Stimulated activated CD8-positive, alpha-beta memory T cell treated with anti-CD3 and anti-CD28 coated beads, Interleukin-7, amount 100 ng/mL, for 4 hours (primary cell): Measurements from ENCODE around the gene WWOX.

Experiments used
- DNase-seq, 2 donors: peaks; one replicate each; pipeline ENCODE4 v3.0.0-alpha.2; 2020; ENCODE audit warnings: low read depth in 2 of 2

WWOX gene

GRCh38 chr16:78194948-78195347, 95.5 kb downstream of the WWOX start:
- no peak for DNase-seq

- DNase-seq = no peak
Measured at GRCh38 chr16:78195797-78196196, 96.3 kb downstream of the WWOX start.

- DNase-seq = no peak
Measured at GRCh38 chr16:78196502-78196901, 97.0 kb downstream of the WWOX start.

DNA sequence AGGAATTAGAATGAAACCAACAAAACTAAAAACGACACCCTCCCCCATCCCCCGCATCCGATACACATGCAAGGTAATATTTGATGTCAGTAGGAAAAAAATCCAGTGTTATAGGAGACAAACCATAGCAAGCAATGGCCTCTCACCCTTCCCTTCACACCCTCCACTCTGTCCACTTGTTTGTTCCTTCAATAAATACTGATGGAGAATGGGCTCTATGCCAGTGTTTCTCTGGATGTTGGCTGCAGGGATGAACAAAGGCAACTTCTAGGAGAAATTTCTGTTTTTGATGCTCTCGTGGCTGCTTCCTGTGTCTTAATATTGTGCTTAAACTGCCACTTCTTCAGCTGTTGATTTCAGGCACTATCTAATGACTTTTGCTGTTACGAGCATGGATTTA, 98.8 kb downstream of the WWOX start:
- no peak for DNase-seq

- no peak for DNase-seq
Measured at GRCh38 chr16:78199325-78200022, 100.0 kb downstream of the WWOX start.

- no peak for DNase-seq
Measured at GRCh38 chr16:78200023-78200389, 100.6 kb downstream of the WWOX start.

DNA sequence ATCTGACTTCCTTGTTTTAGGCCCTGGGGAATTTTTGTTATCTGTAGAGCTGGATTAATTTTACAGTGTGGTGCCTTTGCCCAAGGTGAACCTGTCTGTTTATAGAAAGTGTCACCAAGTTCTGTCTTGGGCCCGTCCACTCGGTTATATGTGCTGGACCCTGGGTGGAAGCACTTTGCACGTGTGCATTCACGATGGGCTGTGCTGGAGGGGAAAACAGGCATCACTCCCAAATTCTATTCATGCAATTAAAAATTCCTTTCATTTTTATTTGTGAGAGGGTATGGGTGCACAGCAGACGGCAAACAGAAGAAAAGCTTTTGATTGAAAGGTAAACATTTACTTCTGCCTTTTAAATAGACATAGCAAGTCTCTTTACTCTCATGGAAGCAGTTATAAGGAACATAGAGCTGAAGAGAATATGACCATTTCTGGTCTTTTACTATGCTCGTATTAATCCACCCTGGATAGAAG, 101.2 kb downstream of the WWOX start:
- no peak for DNase-seq

DNA sequence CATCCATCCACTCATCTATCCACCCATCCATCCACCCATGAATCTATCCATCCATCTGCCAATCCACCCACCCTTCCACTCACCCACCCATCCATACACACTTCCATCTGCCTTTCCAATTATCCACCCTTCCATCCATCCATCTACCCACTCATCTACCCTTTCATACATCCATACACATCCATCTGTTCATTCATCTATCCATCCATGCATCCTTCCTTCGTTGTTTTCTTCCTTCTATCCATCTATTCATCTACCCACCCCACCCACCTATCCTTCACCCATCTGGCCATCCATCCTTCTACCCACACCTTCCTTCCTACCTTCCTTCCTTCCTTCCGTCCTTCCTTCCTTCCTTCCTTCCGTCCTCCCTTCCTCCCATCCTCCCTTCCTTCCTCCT, 106.1 kb downstream of the WWOX start:
- no peak for DNase-seq

DNA sequence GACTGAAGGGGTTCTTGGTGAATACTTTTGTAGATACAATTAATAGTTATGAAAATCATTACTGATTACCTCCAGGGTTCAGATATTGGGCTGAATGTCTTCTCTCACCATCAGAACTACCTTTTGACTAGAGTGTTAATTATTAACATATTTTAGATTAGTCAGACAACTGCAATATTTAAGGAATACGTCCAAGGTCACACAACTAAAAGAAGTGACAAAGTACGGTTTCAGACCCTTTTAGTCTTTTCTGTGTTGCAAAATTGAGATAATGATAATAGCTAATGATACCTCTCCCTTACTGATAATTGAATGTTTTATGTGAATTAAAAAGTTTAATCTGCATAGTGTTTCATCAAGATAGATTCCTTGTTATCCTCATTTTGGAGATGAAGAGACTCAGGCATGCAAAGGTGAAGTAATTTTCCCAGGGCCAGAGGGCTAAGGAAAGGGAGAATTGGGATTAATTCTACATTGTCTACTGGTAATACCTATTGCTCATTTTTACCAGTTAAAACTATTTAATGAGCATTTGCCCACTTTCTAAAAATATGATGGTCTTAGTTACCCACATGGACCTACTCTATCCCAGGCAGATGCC, 107.3 kb downstream of the WWOX start:
- no peak for DNase-seq

- DNase-seq = no peak
Measured at GRCh38 chr16:78209951-78210661, 110.7 kb downstream of the WWOX start.

DNA sequence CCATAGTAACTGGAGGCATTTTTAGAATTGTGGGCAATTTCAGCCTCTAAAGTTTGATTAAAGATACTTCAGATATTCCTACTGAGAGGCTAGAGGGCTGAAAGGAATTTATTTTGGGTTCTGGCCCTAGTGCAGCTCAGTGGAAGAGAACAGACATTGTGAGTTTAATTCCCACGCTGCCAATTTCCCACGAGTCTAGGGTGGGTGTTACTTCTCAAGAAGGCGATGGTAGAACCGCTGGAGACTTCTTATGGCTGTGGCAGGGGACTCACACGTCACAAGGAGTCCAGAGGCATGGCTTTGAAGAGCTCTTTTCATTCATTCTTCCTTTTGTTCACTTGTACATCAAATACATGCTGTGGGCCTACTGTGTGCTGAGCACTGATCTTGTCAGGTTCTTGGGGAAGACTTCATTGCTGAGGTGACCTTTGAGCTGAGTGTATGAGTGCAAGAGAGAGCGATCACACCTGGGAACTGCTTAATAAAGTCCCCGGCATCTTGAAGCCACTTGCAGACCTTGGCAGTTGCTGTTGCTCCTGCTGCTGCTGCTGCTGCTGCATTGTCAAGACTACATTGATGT, 111.7 kb downstream of the WWOX start:
- no peak for DNase-seq

DNA sequence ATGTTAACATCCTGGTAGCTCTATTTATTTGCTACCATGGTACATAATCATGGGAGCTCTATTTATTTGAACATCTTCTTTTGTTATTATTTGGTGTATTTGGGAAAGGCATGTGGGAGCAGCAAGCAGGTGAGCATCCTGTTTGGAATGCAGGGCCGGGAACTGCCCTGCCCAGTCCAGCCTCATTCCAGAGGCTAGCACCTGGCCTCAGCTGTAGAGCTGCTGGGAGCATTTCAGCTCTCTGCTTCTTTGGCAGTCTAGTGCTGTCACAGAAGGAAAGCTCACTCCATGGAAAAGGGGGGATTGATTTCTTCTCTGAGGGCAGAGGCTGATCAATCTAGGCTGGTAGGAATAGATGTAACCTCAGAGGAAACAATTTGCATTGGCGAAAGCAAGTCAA, 112.5 kb downstream of the WWOX start:
- no peak for DNase-seq

DNA sequence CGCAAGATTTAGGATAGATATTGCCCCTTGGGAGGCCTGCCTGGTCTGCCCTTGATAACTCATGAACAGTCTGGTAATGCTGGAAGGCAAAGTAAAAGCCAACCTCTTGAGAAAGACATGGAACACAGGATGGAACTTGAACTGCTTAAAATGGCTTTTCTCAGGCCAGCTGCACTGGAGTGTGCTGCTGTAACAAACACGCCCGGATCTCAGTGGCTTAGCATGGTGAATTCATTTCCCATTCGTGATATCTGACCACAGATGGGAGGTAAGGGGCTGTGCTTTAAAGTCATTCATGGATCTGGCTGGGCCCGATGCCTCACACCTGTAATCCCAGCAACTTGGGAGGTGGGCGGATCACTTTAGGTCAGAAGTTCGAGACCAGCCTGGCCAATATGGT, 113.2 kb downstream of the WWOX start:
- DNase-seq = no peak

GRCh38 chr16:78213751-78214150, 114.3 kb downstream of the WWOX start:
- DNase-seq = no peak

GRCh38 chr16:78215222-78215621, 115.8 kb downstream of the WWOX start:
- DNase-seq = no peak

DNA sequence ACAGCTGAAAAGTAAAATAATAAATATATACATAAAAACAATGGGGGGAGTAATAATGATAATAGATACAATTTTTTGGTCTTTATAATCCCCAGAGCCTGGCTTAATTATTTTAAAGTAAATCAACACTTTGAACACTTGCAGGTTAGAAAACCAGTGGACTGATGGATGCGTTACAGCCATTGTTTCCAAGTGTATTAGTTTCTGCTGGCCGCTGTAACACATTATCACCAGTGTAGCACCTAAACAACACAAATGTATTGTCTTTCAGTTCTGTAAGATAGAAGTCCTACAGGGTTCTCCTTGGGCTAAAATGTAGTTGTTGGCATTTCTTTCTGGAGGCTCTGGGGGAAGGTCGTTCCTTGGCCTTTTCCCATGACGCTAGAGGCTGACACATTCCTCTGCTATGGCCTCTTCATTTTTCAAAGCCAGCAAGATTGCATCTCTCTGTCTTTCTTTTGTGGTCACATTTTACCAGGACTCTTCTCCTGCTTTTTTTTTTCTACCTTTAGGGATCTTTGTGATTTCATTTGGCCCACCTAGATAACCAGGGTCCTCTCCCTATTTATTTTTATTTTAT, 116.8 kb downstream of the WWOX start:
- DNase-seq = no peak

DNA sequence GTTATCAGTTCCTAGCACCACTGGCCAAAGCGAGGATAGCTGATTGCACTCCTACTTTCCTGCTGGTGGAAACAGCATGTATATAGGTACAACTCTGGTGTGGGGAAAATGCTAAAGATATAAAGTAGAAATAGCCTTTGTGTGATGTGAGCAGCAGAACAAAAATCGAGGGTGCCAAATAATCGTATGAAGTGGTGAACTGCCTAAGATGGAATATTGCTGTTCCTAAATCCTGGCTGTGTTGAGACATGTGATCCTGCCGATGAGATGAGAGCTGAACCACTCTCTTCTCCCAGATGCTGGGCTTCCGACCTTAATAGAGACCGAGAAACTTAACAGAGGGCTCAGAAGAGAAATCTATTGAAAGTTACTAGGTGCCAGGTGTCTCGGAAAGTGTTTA, 117.8 kb downstream of the WWOX start:
- no peak for DNase-seq

- no peak for DNase-seq
Measured at GRCh38 chr16:78218279-78218678, 118.8 kb downstream of the WWOX start.

GRCh38 chr16:78218856-78219651, 119.6 kb downstream of the WWOX start:
- no peak for DNase-seq

DNA sequence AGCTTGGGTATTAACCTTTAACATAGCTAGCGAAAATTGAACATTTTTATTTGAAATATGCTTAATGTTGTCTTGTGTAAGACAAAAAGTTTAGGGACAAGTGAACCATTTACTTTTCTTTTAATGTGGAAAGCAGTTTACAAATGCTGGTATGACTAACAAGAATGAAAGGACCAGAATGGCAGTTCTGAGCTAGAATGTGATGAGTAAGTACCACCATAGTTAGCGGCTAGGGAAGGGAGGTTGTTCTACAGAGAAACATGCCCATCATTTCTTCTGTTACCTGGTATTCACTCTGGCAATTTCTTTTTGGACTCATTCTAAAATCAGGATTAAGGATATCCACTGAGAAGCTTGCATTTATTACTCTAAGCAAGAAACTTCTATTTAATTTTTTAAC, 121.1 kb downstream of the WWOX start:
- DNase-seq = no peak

DNA sequence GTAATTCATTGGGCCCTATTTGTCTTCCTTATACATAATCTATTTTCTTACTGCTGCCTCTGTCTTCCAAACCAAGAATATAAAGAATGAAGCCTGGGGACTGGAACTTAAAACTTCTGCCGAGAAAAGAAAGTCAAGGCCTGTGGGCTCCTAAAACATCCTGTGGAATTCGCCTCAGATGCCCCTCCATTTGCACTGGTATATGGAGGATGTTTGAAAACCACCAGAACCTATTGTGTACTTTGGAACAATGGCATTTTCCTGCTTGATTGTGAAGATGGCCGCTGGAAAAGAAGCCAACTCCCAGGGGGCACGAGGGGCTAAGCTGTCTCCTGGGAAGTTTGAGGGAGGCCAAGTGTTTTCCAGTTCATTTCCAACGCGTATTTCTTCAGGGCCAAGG, 122.4 kb downstream of the WWOX start:
- no peak for DNase-seq

- no peak for DNase-seq
Measured at GRCh38 chr16:78224342-78224741, 124.9 kb downstream of the WWOX start.
